Fibroblast of mammary gland (primary cell): ENCODE measurements around the gene PRM3.

Experiments used
- DNase-seq: peaks from one replicate; pipeline ENCODE4 v3.0.0-alpha.2; 2010; ENCODE audit warnings: low read depth
- H3K4me3 ChIP-seq: 2 replicates; pipeline ENCODE4 v1.5.1; 2011; ENCODE audit warnings: low read depth, mild to moderate bottlenecking, low read length, moderate library complexity; ENCODE audit not compliant: control insufficient read depth
- CTCF ChIP-seq: conservative IDR thresholded peaks from 2 replicates; pipeline ENCODE4 v1.5.1; 2011; ENCODE audit warnings: low read depth, low read length, inconsistent platforms; ENCODE audit not compliant: control insufficient read depth, insufficient read depth

PRM3 gene

GRCh38 chr16:11274964-11275363 is 1.5 kb upstream of the PRM3 start:
- no peak for TF ChIP-seq CTCF
- no peak for DNase-seq
- H3K4me3 ChIP-seq: no peak overlapping the region

- DNase-seq: no peak
- TF ChIP-seq CTCF: no peak
- no peak overlapping the region for H3K4me3 ChIP-seq
Measured at GRCh38 chr16:11273721-11274324, 394 bp upstream of the PRM3 start.

- H3K4me3 ChIP-seq: no peak overlapping the region
- no peak for TF ChIP-seq CTCF
- DNase-seq: no peak
Measured at GRCh38 chr16:11272484-11272883, 945 bp downstream of the PRM3 start.

GRCh38 chr16:11271610-11272009 is 1.8 kb downstream of the PRM3 start:
- no peak for TF ChIP-seq CTCF
- no peak overlapping the region for H3K4me3 ChIP-seq
- no peak for DNase-seq

- DNase-seq: no peak
- H3K4me3 ChIP-seq: no peak overlapping the region
- no peak for TF ChIP-seq CTCF
Measured at GRCh38 chr16:11270602-11271162, 2.7 kb downstream of the PRM3 start.

GRCh38 chr16:11268921-11269375 is 4.5 kb downstream of the PRM3 start, which contains the start of gene TNP2:
Gene TNP2 (minus strand): TSS chr16:11269325. CDS start chr16:11269262, 63 bp downstream.
- DNase-seq: no peak
- TF ChIP-seq CTCF: no peak
- H3K4me3 ChIP-seq: no peak within 1 kb of the TSS
